ENCODE results near the gene ADAMTS2. TPM values are rescaled to one million over a fixed set of nuclear protein-coding genes. Genes with fewer than 3 reads are reported as not detected.

Gene ADAMTS2
- total RNA-seq, 4 donors from 2014 or later, result 2.3 to 10.6 (median 3.0) TPM

GRCh38 chr5:179161901-179162300 is 183.4 kb downstream of the ADAMTS2 start:
- TF ChIP-seq, protein P1, sequence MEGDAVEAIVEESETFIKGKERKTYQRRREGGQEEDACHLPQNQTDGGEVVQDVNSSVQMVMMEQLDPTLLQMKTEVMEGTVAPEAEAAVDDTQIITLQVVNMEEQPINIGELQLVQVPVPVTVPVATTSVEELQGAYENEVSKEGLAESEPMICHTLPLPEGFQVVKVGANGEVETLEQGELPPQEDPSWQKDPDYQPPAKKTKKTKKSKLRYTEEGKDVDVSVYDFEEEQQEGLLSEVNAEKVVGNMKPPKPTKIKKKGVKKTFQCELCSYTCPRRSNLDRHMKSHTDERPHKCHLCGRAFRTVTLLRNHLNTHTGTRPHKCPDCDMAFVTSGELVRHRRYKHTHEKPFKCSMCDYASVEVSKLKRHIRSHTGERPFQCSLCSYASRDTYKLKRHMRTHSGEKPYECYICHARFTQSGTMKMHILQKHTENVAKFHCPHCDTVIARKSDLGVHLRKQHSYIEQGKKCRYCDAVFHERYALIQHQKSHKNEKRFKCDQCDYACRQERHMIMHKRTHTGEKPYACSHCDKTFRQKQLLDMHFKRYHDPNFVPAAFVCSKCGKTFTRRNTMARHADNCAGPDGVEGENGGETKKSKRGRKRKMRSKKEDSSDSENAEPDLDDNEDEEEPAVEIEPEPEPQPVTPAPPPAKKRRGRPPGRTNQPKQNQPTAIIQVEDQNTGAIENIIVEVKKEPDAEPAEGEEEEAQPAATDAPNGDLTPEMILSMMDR (IDR thresholded peaks at IDR 0.05), result no peak
- no peak for TF ChIP-seq POLR2A (IDR thresholded peaks at IDR 0.05)
- no peak overlapping the region for H3K4me3 ChIP-seq (ENCODE audit: low read depth, poor library complexity, severe bottlenecking)
- intact Hi-C loops (cut with DNase I; ENCODE audit: low total_unique reads), result no loop called here
- WGBS, 2 donors, result 91 to 94% methylated on average over 8 of the region's 8 CpGs
- DNase-seq (ENCODE audit: low spot score in 2 of 2), result no peak

DNA sequence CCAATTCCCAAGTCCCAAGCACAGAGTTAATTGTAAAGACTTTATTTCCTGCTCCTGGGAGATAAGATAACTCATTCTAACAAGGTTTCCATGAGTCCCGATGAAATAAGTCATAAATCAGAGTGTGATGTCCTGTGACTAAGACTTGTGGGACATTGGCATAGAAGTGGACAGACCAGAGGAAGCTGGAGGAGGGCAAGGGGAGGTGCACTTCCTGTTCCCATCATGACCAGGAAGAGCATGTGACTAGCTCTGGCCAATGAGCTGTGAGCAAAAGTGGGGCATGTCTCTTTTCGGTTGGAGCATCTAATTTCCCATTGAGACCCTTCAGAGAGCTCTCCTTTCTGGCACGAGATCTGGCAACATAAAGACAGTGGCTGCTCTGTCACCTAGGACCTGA is 184.7 kb downstream of the ADAMTS2 start:
- intact Hi-C loops (cut with DNase I; ENCODE audit: low total_unique reads), result no loop called here
- no peak for DNase-seq (ENCODE audit: low spot score in 2 of 2)

GRCh38 chr5:179158556-179158955 is 186.7 kb downstream of the ADAMTS2 start:
- no peak overlapping the region for H3K4me3 ChIP-seq (ENCODE audit: low read depth, poor library complexity, severe bottlenecking)
- intact Hi-C loops (cut with DNase I; ENCODE audit: low total_unique reads), result no loop called here
- TF ChIP-seq POLR2A (IDR thresholded peaks at IDR 0.05), result no peak
- TF ChIP-seq, protein P1 (IDR thresholded peaks at IDR 0.05), result no peak
- WGBS, 2 donors, result 93 to 96% methylated on average over 14 of the region's 14 CpGs
- no peak for DNase-seq (ENCODE audit: low spot score in 2 of 2)

More for the DNA sequence above, 184.7 kb downstream of the ADAMTS2 start:
- 82 to 83% methylated on average over 3 of the region's 3 CpGs for WGBS, 2 donors
- no peak for TF ChIP-seq POLR2A (IDR thresholded peaks at IDR 0.05)
- TF ChIP-seq, protein P1 (IDR thresholded peaks at IDR 0.05), result no peak
- no peak overlapping the region for H3K4me3 ChIP-seq (ENCODE audit: low read depth, poor library complexity, severe bottlenecking)

GRCh38 chr5:179154991-179155955 is 190.0 kb downstream of the ADAMTS2 start:
- no peak for DNase-seq (ENCODE audit: low spot score in 2 of 2)
- TF ChIP-seq, protein P1 (IDR thresholded peaks at IDR 0.05), result no peak
- no peak for TF ChIP-seq POLR2A (IDR thresholded peaks at IDR 0.05)
- H3K4me3 ChIP-seq (ENCODE audit: low read depth, poor library complexity, severe bottlenecking), result no peak overlapping the region
- intact Hi-C loops (cut with DNase I; ENCODE audit: low total_unique reads), result no loop called here
- 64 to 66% methylated on average over 26 to 27 of the region's 27 CpGs for WGBS, 2 donors

GRCh38 chr5:179154346-179154990 is 190.8 kb downstream of the ADAMTS2 start:
- no peak for DNase-seq (ENCODE audit: low spot score in 2 of 2)
- 76 to 77% methylated on average over 16 to 17 of the region's 17 CpGs for WGBS, 2 donors
- no peak overlapping the region for H3K4me3 ChIP-seq (ENCODE audit: low read depth, poor library complexity, severe bottlenecking)
- TF ChIP-seq POLR2A (IDR thresholded peaks at IDR 0.05), result no peak
- TF ChIP-seq, protein P1 (IDR thresholded peaks at IDR 0.05), result no peak
- intact Hi-C loops (cut with DNase I; ENCODE audit: low total_unique reads), result no loop called here

Measured in lower leg skin (tissue), 4 donors.